Ovary (tissue), 3 donors: ENCODE measurements around the gene XBP1.

Experiments
- CTCF ChIP-seq, 3 donors: fragments of 450-650 bp in 2 of 3; fragments of 200-600 bp in 1 of 3; IDR thresholded peaks; one replicate each; pipeline versions ENCODE4 v1.5.1 to v1.8.0; 2016 to 2022; ENCODE audit warnings: antibody characterized with exemption in 3 of 3, mild to moderate bottlenecking in 1 of 3
- EP300 ChIP-seq: sonication (generic); formaldehyde crosslinking; IDR thresholded peaks from one replicate; pipeline ENCODE4 v1.6.1; 2017; ENCODE audit warnings: antibody characterized with exemption
- donor health status: DM: no; HTN: no; CAD: no.

- TF ChIP-seq EP300 (no peak), CTCF (IDR thresholded peaks at IDR 0.05) (no peak)
These were observed 21.1 kb upstream of the XBP1 start for GRCh38 chr22:28821452-28821851.
